HG03135 (cell line): ENCODE results near the gene VAT1L.

ENCODE experiments used
- ATAC-seq: cut with Tn5 transposase; IDR thresholded peaks from one replicate; pipeline ENCODE4 v1.9.1; 2021; ENCODE audit warnings: mild to moderate bottlenecking, moderate library complexity; ENCODE audit not compliant: unreplicated experiment

Gene VAT1L, protein sequence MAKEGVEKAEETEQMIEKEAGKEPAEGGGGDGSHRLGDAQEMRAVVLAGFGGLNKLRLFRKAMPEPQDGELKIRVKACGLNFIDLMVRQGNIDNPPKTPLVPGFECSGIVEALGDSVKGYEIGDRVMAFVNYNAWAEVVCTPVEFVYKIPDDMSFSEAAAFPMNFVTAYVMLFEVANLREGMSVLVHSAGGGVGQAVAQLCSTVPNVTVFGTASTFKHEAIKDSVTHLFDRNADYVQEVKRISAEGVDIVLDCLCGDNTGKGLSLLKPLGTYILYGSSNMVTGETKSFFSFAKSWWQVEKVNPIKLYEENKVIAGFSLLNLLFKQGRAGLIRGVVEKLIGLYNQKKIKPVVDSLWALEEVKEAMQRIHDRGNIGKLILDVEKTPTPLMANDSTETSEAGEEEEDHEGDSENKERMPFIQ

DNA sequence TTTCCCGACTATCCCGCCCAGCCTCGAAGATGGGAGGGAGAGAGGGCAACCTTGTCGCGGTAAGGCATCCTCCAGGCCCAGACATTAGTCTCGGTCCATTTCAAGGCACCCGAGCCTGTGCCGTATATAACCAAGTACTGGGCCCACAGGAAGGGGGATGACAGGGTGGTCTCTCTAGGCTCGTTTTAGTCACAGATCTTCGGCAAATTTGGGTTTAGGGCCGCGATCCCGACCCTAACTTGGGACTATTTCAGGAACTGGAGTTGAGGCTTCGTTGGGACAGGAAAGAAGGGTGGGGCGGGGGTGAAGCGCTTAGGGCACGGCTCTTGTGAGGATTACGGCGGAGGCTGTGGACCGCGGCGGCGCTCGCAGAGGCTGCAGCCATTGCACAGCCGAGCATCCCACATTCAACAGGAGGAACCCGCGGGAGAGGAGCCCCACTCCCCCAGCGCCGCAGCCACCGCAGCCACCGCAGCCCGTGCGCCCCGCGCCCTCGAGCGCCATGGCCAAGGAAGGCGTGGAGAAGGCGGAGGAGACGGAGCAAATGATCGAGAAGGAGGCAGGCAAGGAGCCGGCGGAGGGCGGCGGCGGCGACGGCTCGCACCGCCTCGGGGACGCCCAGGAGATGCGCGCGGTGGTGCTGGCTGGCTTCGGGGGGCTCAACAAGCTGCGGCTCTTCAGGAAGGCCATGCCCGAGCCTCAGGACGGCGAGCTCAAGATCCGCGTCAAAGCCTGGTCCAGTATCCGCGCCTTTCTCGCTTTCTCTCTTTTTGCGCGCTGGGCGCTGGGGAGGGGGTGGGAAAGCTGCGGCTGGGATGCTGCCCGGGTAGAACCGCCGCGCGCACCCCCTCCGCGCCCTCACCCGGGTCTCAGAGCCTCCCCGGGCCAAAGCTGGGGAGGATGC lies at the start of gene VAT1L:
Gene VAT1L (plus strand): TSS at position 384 of the 904 bp plus-strand sequence. CDS start 119 bp downstream, at position 503.
- ATAC-seq: no peak

DNA sequence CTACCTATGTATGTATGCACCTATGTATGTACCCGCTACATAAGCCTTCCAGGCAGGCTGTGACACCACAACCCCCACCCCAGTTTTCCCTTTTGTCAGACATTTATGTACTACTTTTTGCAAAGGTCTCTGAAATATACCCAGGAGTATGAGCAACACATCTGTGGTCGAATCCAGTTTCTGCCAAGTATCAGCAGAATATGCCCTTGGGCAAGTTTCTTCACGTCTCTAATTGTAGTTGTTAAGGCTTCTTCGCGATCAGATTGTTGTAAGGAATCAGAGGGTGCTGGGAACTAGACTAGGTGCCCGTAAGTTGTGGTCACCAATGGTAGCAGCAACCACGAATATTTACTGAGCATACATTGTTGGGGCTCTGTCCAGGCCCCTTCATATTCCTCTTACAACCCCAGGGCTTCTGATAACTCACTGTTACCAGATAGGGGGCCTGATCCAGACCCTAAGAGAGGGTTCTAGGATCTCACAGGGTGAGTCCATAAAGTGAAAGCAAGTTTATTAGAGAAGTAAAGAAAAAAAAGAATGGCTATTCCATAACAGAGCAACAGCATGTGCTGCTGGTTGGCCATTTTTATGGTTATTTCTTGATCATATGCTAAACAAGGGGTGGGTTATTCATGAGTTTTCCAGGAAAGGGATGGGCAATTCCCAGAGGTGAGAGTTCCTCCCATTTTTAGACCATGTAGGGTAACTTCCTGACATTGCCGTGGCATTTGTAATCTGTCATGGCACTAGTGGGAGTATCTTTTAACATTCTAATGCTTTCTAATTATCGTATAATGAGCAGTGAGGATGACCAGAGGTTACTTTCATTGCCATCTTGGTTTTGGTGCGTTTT lies 49.4 kb upstream of the VAT1L start:
- no peak for ATAC-seq

DNA sequence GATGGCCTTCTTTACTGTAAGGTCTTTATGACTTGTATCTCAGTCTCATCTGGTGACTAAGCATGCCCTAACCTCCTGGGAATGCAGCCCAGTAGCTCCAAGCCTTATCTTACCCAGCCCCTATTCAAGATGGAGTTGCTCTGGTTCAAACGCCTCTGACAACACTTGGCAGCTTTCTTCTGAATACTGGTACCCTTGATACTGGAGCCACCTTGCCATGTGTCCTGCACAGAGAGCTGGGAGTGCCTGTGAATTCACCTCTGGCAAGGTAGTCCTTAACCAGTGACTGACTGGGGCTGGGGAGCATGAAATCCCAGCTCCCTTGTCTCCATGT lies 48.8 kb upstream of the VAT1L start:
- no peak for ATAC-seq

DNA sequence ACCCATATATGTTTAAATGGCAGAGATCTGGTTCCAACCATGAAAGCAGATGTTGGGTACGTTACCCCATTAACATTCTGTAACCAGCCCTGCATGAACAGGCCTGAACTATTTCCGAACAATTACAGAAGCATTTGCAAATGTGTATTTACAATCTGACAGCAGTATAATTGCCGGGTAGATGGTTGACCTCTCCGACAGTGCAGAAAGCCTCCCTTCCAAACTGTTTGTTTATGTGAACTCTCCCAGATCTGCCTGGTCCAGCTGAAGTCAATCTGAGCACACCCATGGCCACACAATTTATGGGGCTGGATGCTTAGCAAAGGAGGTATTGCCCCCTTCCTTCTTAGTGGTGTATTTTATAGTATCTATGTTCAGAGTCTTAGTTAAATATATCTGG lies 44.2 kb upstream of the VAT1L start:
- ATAC-seq: no peak

DNA sequence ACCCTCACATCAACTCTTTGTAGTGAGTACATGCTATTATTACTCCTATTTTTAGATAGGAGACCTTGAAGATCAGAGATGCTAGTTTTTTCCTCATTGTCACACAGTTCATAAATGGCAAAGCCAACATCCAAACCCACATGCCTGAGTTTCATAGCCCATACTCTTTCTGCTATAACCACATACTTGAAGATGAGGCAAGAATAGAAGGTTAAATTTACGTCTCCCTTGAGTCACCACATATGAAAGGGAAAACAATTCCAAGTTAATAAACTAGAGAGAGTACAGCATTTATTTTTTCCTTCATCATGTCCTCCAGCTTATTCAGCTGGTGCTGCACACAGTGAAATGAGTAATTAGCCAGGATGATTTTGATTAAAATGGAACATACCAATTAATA lies 42.4 kb upstream of the VAT1L start:
- no peak for ATAC-seq

DNA sequence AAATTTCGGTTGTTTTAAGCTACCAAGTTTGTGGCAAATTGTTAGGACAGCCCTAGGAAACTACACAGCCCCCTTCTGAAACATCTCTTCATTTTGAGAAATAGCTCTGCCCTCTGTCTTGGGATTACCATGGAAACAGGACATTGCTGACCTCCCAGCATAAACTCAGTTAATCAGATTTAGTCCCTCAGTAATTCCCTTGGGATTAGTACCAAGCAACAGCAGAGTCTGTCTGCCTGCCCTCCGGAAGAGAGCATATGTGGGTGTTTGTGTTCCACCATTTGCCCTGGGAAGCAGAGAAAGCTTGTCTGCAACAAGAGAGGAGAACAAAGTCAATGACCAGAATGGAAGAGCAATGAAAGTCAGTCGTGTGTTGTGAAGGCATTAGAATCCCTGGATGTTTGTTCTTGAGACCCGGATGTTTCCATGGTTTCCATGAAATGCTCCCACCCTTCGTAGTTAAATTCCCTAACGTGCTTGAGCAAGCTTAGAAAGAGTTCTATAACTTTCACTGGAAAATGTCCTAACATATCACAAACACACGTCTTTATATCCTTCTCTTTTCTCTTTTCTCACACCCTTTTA lies 39.9 kb upstream of the VAT1L start:
- no peak for ATAC-seq

DNA sequence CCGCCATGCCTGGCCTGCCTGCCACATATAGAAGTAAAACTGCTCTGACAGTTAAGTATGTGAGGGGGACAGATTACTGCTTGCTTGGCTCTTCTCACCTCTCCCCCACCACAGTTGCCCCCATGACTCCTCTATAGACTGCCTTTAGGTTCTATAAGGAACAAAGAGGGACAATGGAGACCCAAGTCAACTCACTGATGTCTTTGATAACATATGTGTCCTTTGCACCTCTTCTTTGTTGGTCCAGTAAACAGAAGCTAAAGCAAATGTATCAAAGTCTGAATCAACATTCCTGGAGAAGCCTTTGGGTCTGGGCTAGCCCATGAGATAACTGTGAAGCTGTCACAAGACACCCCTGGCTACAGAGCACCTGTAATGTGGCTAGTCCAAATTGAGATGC lies 38.9 kb upstream of the VAT1L start:
- ATAC-seq: no peak

DNA sequence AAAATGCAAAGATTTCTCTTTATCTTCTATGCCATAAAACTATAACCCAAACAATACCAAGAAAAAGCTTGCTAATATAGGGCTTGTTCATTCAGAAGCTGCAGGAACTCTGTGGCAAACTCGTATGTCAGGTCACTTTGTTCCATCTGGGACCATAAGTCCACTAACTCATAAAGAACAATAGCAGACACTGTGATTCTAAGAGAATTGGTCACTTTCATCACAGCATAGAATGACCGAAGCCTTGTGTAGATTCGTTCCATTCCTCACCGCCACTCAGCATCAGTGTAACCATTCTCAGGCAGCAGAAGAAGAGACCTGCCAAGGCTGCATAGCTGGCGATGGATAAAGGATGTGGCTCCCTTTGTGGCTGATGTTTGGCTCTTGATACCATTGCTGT lies 30.3 kb upstream of the VAT1L start:
- ATAC-seq: no peak

DNA sequence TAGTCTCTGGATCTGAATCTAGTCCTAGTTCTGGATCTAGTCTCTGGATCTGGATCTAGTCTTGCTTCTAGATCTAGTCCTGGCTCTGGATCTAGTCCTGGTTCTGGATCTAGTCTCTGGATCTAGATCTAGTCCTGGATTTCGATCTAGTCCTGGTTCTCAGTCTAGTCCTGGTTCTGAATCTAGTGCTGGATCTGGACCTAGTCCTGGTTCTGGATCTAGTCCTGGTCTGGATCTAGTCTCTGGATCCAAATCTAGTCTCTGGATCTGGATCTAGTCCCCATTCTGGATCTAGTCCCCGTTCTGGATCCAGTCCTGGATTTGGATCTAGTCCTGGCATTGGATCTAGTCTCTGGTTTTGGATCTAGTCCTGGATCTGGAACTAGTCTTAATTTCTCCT lies 29.9 kb upstream of the VAT1L start:
- ATAC-seq: no peak

DNA sequence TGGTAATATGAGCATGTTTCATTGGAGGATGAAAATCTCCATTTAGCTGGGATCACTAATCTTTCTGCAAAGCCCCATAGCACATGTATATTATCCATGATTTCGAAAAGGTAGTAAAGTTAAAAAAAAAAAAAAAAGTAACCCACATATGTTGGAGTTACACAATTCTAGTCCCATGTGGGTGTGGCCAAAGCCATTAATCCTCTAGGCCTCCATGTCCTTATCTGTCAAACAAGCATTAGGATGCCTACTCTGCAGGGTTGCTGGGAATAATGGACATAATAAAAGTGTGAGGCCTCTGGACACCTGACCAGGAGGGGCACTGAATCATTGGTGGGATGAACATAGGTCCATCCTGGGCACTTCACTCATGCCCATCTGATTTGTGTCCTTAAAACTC lies 29.2 kb upstream of the VAT1L start:
- ATAC-seq: no peak

DNA sequence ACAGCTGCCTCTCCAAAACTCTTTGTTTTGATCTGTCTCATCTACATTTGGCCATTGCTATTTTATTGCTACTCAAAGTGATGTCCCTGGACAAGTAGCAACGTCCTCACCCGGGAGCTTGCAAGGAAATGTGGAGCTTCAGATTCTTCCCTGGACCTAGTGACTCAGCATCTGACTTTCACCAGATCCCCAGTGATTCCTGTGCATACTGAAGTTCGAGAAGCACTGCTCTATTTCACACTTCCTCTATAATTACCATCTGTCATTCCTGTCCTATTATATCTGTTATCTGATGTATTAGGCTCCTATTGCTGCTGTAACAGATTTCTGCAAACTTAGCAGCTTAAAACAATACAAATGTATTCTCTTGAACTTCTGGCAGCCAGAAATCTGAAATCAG lies 28.5 kb upstream of the VAT1L start:
- no peak for ATAC-seq

DNA sequence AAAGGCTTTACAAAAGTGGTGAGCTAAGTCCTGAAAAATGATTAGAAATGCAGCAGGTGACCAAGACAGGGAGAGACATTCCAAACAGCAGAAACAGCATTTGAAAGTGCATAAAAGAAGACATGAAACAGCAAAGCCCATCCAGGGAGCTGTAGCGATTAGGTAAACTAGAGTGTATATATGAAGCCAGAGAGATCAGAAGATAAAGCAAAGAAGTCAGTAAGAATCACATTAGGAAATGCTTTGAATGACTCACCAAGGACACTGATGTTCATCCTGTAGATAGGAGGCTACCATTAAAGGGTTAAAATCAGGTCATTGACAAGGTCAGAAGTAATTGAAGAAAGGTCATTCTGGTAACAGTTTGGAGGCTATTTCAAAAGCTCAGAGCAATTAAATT lies 27.6 kb upstream of the VAT1L start:
- ATAC-seq: no peak

DNA sequence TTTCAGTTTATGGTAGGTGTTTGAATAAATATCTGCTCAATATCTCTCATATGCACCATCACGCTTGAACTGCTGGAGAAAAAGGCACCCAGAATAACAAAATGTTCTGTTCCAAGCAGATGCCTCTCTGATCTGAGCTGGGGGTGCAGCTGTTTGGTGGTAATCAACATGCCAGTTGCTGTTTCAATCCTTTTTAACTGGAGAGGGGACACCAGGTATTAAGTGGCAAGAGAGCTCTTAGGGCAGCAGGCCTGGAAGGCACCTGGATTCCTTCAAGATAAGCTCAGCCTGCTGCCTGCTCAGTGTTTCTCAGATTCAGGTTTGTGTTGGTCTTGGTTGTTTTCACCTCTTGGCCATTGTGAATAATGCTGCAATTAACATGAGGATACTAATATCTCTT lies 27.2 kb upstream of the VAT1L start:
- ATAC-seq: no peak

DNA sequence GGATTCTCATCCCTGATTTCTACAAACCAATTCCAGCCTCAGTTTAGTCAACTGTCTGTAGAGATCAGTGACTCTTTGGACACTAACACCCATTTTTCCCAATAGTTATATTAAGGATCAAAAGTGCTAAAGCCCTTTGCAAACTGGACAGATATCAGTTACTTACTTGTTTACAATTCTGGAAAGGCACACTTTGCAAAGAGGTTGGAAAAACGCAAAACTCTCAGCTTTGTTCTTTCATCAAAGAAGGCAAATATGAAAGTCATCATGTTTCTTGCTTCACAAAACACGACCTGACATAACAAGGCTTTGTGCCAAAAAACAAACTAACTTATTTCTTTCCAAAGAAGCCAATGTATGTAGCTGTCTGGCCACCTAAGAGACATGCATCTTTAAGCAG lies 26.1 kb upstream of the VAT1L start:
- ATAC-seq: no peak

DNA sequence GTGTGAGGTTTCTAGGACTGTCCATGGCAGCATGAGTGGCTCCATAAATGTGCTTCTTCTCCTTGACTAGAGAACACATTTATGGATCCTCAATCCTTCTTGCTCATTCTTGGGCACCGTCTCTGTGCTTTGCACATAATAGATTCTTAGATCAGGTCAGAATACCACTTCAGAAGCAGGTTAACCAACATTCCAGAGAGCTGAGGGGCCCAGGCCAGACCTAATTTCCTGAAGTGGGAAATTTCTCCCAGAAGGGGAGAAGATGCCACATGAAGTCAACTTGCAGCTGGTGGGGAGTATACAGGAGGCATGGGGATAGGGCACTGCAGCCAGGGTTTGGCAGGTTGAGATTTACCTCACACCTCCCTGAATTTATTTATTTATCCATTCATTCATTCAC lies 24.4 kb upstream of the VAT1L start:
- no peak for ATAC-seq

DNA sequence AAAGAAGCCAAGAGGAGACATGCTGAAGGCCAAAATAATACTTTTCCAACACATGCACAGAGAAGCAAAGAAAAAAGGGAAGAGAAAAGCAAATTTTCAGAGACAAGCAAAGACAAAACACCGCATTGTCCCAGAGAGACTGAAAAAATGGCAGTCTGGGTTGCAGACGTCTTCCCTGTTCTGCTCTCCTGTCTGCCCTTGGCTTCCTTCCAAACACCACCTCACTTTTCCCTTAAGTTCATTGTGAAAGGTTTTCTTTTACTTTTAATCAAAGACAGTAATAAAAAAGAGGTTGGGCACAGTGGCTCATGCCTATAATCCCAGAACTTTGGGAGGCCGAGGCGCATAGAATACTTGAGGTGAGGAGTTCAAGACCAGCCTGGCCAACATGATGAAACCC lies 21.2 kb upstream of the VAT1L start:
- ATAC-seq: no peak

DNA sequence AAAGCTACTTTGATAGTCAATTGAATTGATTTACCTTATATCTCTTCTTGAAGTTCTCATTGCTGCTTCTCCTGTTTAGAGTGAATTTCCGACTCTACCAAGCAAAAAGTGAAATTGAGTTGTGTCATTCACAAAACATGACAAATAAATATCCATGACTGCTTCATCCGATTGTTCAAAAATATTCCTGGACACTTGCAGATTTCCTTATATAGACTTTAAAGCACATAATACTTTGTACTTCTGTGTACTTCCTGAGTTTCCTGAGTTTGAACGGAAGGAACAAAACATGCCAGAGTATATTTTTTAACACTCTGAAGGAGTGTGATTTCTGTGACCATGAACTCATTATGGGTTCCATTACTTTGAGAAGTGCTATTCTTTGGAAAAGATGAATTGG lies 20.5 kb upstream of the VAT1L start:
- ATAC-seq: no peak

DNA sequence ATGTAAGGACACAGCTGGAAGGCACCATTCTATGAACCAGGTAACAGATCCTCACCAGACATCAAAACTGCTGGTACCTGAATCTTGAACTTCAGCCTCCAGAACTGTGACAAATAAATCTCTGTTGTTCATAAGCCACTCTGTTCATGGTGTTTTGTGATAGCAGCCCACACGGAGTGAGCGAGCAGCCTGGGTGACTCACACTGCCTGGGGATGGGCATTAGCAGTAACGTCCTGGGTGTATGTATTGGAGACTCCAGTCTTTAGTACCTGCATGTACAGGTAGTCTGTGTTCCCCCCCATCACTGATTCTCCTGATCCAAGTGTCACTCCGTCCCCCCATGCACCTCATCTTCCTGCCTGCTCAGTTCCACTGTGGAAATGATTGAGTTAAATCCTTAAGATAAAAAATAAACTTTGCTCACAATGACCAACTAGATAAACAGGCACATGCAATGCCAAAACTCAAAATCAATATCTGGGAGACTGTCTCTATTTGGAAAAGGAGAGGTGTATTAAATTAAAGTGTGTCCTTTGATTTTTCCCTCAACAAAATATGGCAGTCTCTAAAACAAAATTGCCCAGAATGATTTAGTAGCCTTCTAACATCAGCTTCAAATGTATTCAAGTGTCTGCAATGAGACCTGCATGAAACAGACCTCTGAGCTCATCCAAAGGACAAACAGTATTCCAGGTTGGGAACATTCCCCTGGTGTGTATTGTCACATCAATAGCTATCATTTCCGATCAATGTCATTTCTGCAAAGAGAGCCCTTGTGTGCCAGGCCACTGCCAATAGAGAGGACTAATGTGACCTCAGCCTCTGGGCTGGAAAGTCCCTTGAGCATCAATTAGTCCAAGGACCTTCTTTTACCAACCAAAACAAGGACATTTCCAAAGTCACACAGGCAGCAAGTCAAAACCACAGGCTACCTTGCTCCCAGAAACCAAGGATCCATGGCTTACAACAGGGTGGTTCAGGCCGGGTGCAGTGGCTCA lies 12.2 kb upstream of the VAT1L start:
- no peak for ATAC-seq

DNA sequence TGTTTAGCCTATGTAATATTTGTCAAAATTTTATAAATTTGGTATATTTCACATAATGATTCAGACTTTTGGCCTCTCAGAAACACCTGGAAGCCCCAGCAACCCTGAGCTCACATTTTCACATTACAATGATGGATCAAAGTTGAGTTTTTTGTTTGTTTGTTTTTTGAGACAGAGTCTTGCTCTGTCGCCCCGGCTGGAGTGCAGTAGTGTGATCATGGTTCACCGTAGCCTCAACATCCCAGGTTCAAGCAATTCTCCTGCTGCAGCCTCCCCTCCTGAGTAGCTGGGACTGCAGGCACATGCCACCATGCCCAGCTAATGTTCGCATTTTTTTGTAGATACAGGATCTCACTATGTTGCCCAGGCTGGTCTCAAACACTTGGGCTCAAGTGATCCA lies 10.6 kb upstream of the VAT1L start:
- no peak for ATAC-seq

DNA sequence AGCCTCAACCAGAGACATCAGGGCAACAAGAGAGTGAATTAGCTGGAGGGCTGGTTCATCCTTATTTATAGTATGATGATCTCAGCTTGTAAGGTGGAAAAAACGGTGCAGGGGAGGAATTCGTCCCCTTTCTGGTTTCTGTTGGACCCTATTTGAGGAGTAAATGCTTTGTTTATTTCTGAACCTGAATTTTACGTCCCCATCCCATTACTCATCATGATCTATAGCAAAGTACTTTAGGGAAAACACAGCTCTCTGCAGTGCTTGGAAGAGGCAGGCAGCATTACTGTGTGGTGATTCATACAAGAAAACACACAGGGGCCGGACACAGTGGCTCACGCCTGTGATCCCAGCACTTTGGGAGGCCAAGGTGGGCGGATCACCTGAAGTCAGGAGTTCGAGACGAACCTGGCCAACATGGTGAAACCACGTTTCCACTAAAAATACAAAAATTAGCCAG lies 8.0 kb upstream of the VAT1L start:
- no peak for ATAC-seq
